GM21526 (cell line): ENCODE measurements around the gene PPP2R5A.

Experiments used
- ATAC-seq: cut with Tn5 transposase; IDR thresholded peaks from one replicate; pipeline ENCODE4 v1.9.1; 2021; ENCODE audit warnings: moderate library complexity; ENCODE audit not compliant: unreplicated experiment, low FRiP score

PPP2R5A gene

GRCh38 chr1:212284744-212285684 lies at the start of gene PPP2R5A:
PPP2R5A (plus strand) TSS chr1:212285410; CDS start chr1:212286111, 701 bp downstream.
- peak; percentile 90 for ATAC-seq

- no peak for ATAC-seq
These were observed 49.4 kb upstream of the PPP2R5A start for GRCh38 chr1:212235857-212236256.

GRCh38 chr1:212236664-212237220 lies 48.5 kb upstream of the PPP2R5A start:
- no peak for ATAC-seq

- peak; percentile 74 for ATAC-seq
These were observed 47.6 kb upstream of the PPP2R5A start for GRCh38 chr1:212237651-212238050.

- ATAC-seq: no peak
These were observed 46.7 kb upstream of the PPP2R5A start for GRCh38 chr1:212238552-212238951.

GRCh38 chr1:212241501-212241900 lies 43.7 kb upstream of the PPP2R5A start:
- ATAC-seq: no peak

- ATAC-seq: no peak
These were observed 43.3 kb upstream of the PPP2R5A start for GRCh38 chr1:212241957-212242287.

GRCh38 chr1:212242288-212242984 lies 42.8 kb upstream of the PPP2R5A start:
- no peak for ATAC-seq

GRCh38 chr1:212242985-212243308 lies 42.3 kb upstream of the PPP2R5A start:
- ATAC-seq: no peak

GRCh38 chr1:212244441-212244840 lies 40.8 kb upstream of the PPP2R5A start:
- no peak for ATAC-seq

- ATAC-seq: no peak
These were observed 38.0 kb upstream of the PPP2R5A start for GRCh38 chr1:212247179-212247721.

GRCh38 chr1:212247988-212248387 lies 37.2 kb upstream of the PPP2R5A start:
- ATAC-seq: no peak

GRCh38 chr1:212254853-212255363 lies 30.3 kb upstream of the PPP2R5A start:
- no peak for ATAC-seq

- no peak for ATAC-seq
These were observed 29.4 kb upstream of the PPP2R5A start for GRCh38 chr1:212255705-212256307.

- no peak for ATAC-seq
These were observed 28.8 kb upstream of the PPP2R5A start for GRCh38 chr1:212256369-212256768.

GRCh38 chr1:212257157-212257556 lies 28.1 kb upstream of the PPP2R5A start:
- ATAC-seq: no peak

GRCh38 chr1:212259693-212260480 lies 25.3 kb upstream of the PPP2R5A start:
- no peak for ATAC-seq

- no peak for ATAC-seq
These were observed 24.5 kb upstream of the PPP2R5A start for GRCh38 chr1:212260557-212261355.

- ATAC-seq: no peak
These were observed 23.8 kb upstream of the PPP2R5A start for GRCh38 chr1:212261361-212261929.
